H1 (cell line): ENCODE results near the gene MBIP. TPM values are rescaled to one million over a fixed set of nuclear protein-coding genes. Genes with fewer than 3 reads are reported as not detected.

Experiments
- CTCF ChIA-PET: fragments of 300-600 bp; sonication (Branson Sonifier 250); formaldehyde crosslinking; loops from one replicate; lab custom pipeline; 2021; ENCODE audit not compliant: partially characterized antibody; lab: Charles Lee
- POLR2A ChIA-PET: fragments of 300-600 bp; sonication (Branson Sonifier 250); formaldehyde crosslinking; loops from one replicate; lab custom pipeline; 2021; ENCODE audit warnings: inconsistent platforms; ENCODE audit not compliant: partially characterized antibody; lab: Charles Lee
- DNase-seq, 2 experiments: peaks; one replicate each; pipeline versions ENCODE4 v3.0.0 to v3.0.0-alpha.2; 2010 to 2022; ENCODE audit warnings: low spot score in 2 of 2, low read depth in 1 of 2, mixed read lengths in 1 of 2
- FAIRE-seq: peaks from 2 replicates; lab custom pipeline; 2011; peaks lifted over from hg19 to GRCh38; lab: Jason Lieb, UNC
- H2AFZ ChIP-seq: 2 replicates; pipeline ENCODE4 v1.8.1; 2012; ENCODE audit warnings: low read length, inconsistent platforms
- H2AK5ac ChIP-seq: 2 replicates; pipeline ENCODE4 v1.6.1; 2013; ENCODE audit warnings: low read depth, low read length
- H2BK120ac ChIP-seq: replicated peaks from 2 replicates; pipeline ENCODE3; 2013; ENCODE audit warnings: low read depth, low read length, inconsistent platforms
- H2BK12ac ChIP-seq: 2 replicates; pipeline ENCODE4 v1.6.1; 2013; ENCODE audit warnings: low read depth, low read length
- H2BK15ac ChIP-seq: 2 replicates; pipeline ENCODE4 v1.6.1; 2013; ENCODE audit warnings: low read length
- H2BK20ac ChIP-seq: 2 replicates; pipeline ENCODE4 v1.6.1; 2013; ENCODE audit warnings: low read length
- H2BK5ac ChIP-seq: 2 replicates; pipeline ENCODE4 v1.6.1; 2013; ENCODE audit warnings: low read depth, low read length
- H3K14ac ChIP-seq: 2 replicates; pipeline ENCODE4 v1.6.1; 2013; ENCODE audit warnings: inconsistent platforms; ENCODE audit not compliant: insufficient read length
- H3K18ac ChIP-seq: 2 replicates; pipeline ENCODE4 v1.6.1; 2013; ENCODE audit warnings: low read length; ENCODE audit errors: extremely low read depth
- H3K23ac ChIP-seq: 2 replicates; pipeline ENCODE4 v1.6.1; 2013; ENCODE audit warnings: inconsistent platforms; ENCODE audit not compliant: insufficient read length
- H3K23me2 ChIP-seq: 2 replicates; pipeline ENCODE4 v1.6.1; 2013; ENCODE audit warnings: low read depth, low read length
- H3K27ac ChIP-seq: 2 replicates; pipeline ENCODE4 v1.6.1; 2011; ENCODE audit warnings: low read depth, low read length, inconsistent platforms
- H3K27me3 ChIP-seq, 4 experiments: replicated peaks in 1 of 4; 1 replicate in 1 of 4; 2 replicates in 3 of 4; pipeline versions ENCODE4 v1.6.1 to v1.8.1; 2011 to 2013; ENCODE audit warnings: low read length in 3 of 4, mild to moderate bottlenecking in 3 of 4, inconsistent platforms in 2 of 4, mixed read lengths in 2 of 4, moderate library complexity in 1 of 4; ENCODE audit not compliant: control insufficient read depth in 3 of 4, insufficient read depth in 3 of 4; ENCODE audit errors: extremely low read depth in 1 of 4
- H3K36me3 ChIP-seq, 4 experiments: 2 replicates each; pipeline versions ENCODE4 v1.6.1 to v1.8.1; 2011 to 2013; ENCODE audit warnings: mild to moderate bottlenecking in 4 of 4, low read length in 3 of 4, moderate library complexity in 2 of 4, control low read depth in 1 of 4, inconsistent platforms in 1 of 4; ENCODE audit not compliant: insufficient read depth in 4 of 4, control insufficient read depth in 2 of 4
- H3K4ac ChIP-seq: replicated peaks from 2 replicates; pipeline ENCODE3; 2013; ENCODE audit warnings: low read length, low read depth, mixed read lengths, inconsistent platforms; ENCODE audit not compliant: insufficient read length
- H3K4me1 ChIP-seq, 4 experiments: replicated peaks in 1 of 4; 1 replicate in 1 of 4; 2 replicates in 3 of 4; pipeline versions ENCODE4 v1.6.1 to v1.8.1; 2011 to 2013; ENCODE audit warnings: low read length in 3 of 4, inconsistent platforms in 2 of 4, mixed read lengths in 1 of 4; ENCODE audit not compliant: insufficient read depth in 4 of 4, control insufficient read depth in 3 of 4
- H3K4me2 ChIP-seq, 2 experiments: 2 replicates each; pipeline versions ENCODE4 v1.6.1 to v1.8.1; 2011 to 2013; ENCODE audit warnings: low read depth in 2 of 2, low read length in 2 of 2, control low read depth in 1 of 2, inconsistent platforms in 1 of 2, mild to moderate bottlenecking in 1 of 2; ENCODE audit not compliant: insufficient read depth in 1 of 2
- H3K4me3 ChIP-seq, 4 experiments: fragments of 200-600, 300-600 bp in 1 of 4; sonication (generic), shearing (Covaris generic), sonication (Bioruptor Twin) in 1 of 4; 2 replicates each; pipeline versions ENCODE4 v1.5.1 to v1.8.1; 2011 to 2016; ENCODE audit warnings: low read length in 4 of 4, low read depth in 3 of 4, control low read depth in 2 of 4, inconsistent platforms in 2 of 4, mild to moderate bottlenecking in 2 of 4, mixed read lengths in 1 of 4, moderate library complexity in 1 of 4; ENCODE audit not compliant: insufficient read depth in 2 of 4; ENCODE audit errors: extremely low read depth in 1 of 4
- H3K56ac ChIP-seq: replicated peaks from 2 replicates; pipeline ENCODE3; 2013; ENCODE audit warnings: low read depth, mild to moderate bottlenecking, mixed read lengths, low read length, inconsistent platforms; ENCODE audit not compliant: insufficient read length
- H3K79me1 ChIP-seq: 2 replicates; pipeline ENCODE4 v1.6.1; 2013; ENCODE audit warnings: low read depth, low read length, control low read depth
- H3K79me2 ChIP-seq, 2 experiments: 2 replicates each; pipeline versions ENCODE4 v1.6.1 to v1.8.1; 2012 to 2013; ENCODE audit warnings: low read length in 2 of 2, mild to moderate bottlenecking in 2 of 2, inconsistent platforms in 1 of 2; ENCODE audit not compliant: insufficient read depth in 2 of 2, control insufficient read depth in 1 of 2
- H3K9ac ChIP-seq, 4 experiments: replicated peaks in 1 of 4; 1 replicate in 1 of 4; 2 replicates in 3 of 4; pipeline versions ENCODE4 v1.6.1 to v1.8.1; 2011 to 2013; ENCODE audit warnings: low read depth in 3 of 4, low read length in 3 of 4, control low read depth in 2 of 4, mild to moderate bottlenecking in 2 of 4, moderate library complexity in 2 of 4, inconsistent platforms in 1 of 4; ENCODE audit errors: extremely low read depth in 1 of 4
- H3K9me3 ChIP-seq, 2 experiments: 2 replicates each; pipeline versions ENCODE4 v1.6.1 to v1.8.1; 2012 to 2013; ENCODE audit warnings: mild to moderate bottlenecking in 2 of 2, moderate library complexity in 2 of 2, control low read depth in 1 of 2, inconsistent platforms in 1 of 2, low read depth in 1 of 2, low read length in 1 of 2, mixed read lengths in 1 of 2; ENCODE audit not compliant: insufficient read depth in 2 of 2
- H4K20me1 ChIP-seq, 2 experiments: replicated peaks in 1 of 2; 2 replicates each; pipeline versions ENCODE3 to v1.8.1; 2011 to 2013; ENCODE audit warnings: inconsistent platforms in 2 of 2, low read length in 2 of 2, mild to moderate bottlenecking in 1 of 2; ENCODE audit not compliant: insufficient read depth in 2 of 2, control insufficient read depth in 1 of 2
- H4K5ac ChIP-seq: 2 replicates; pipeline ENCODE4 v1.6.1; 2013; ENCODE audit warnings: low read length, low read depth, mixed read lengths, inconsistent platforms; ENCODE audit not compliant: insufficient read length
- H4K8ac ChIP-seq: 2 replicates; pipeline ENCODE4 v1.8.0; 2013; ENCODE audit warnings: mild to moderate bottlenecking, moderate library complexity, low read length, inconsistent platforms; ENCODE audit not compliant: insufficient read depth; ENCODE audit errors: extremely low read depth
- H4K91ac ChIP-seq: replicated peaks from 2 replicates; pipeline ENCODE3; 2013; ENCODE audit warnings: low read length, mixed read lengths, inconsistent platforms; ENCODE audit not compliant: insufficient read length
- ASH2L ChIP-seq: fragments of 200-600, 300-600 bp; sonication (generic); IDR thresholded peaks from one replicate; pipeline ENCODE4 v1.7.1; 2017; ENCODE audit warnings: low read length
- BRCA1 ChIP-seq: IDR thresholded peaks from 2 replicates; pipeline ENCODE4 v1.6.1; 2012; ENCODE audit warnings: low read depth, low read length, improper control_type of control experiment
- CEBPB ChIP-seq: IDR thresholded peaks from 2 replicates; pipeline ENCODE4 v1.6.1; 2012; ENCODE audit warnings: low read depth, low read length
- CREB1 ChIP-seq: IDR thresholded peaks from 2 replicates; pipeline ENCODE4 v1.6.1; 2012; ENCODE audit warnings: inconsistent platforms
- EGR1 ChIP-seq: IDR thresholded peaks from 2 replicates; pipeline ENCODE4 v1.6.1; 2011; ENCODE audit warnings: low read depth, low read length, borderline replicate concordance
- JUND ChIP-seq: IDR thresholded peaks from 2 replicates; pipeline ENCODE4 v1.6.1; 2011; ENCODE audit warnings: mild to moderate bottlenecking, improper control_type of control experiment, low read length
- KDM5A ChIP-seq: fragments of 200-600 bp; IDR thresholded peaks from 2 replicates; pipeline ENCODE4 v1.7.1; 2012; ENCODE audit warnings: mild to moderate bottlenecking, low read length, inconsistent platforms, mixed read lengths
- MAX ChIP-seq: IDR thresholded peaks from 2 replicates; pipeline ENCODE4 v1.6.1; 2012; ENCODE audit warnings: inconsistent platforms
- PHF8 ChIP-seq: fragments of 200-600 bp; sonication (generic); conservative IDR thresholded peaks from 2 replicates; pipeline ENCODE4 v1.7.1; 2012; ENCODE audit warnings: low read depth, mild to moderate bottlenecking, inconsistent platforms, low read length, moderate library complexity
- RBBP5 ChIP-seq: IDR thresholded peaks from 2 replicates; pipeline ENCODE4 v1.7.1; 2012; ENCODE audit warnings: low read depth, mild to moderate bottlenecking, inconsistent platforms, low read length, moderate library complexity, borderline replicate concordance
- RXRA ChIP-seq: IDR thresholded peaks from 2 replicates; pipeline ENCODE4 v1.6.1; 2011; ENCODE audit warnings: low read depth, mild to moderate bottlenecking, low read length, moderate library complexity; ENCODE audit not compliant: insufficient read depth
- SP4 ChIP-seq: IDR thresholded peaks from 2 replicates; pipeline ENCODE4 v1.6.1; 2012; ENCODE audit warnings: low read length, inconsistent platforms
- SRF ChIP-seq: IDR thresholded peaks from 2 replicates; pipeline ENCODE4 v1.6.1; 2011; ENCODE audit warnings: mild to moderate bottlenecking, low read depth, low read length, moderate library complexity
- ZNF274 ChIP-seq: IDR thresholded peaks from 2 replicates; pipeline ENCODE4 v1.7.0; 2012; ENCODE audit warnings: low read length, borderline replicate concordance; ENCODE audit errors: extremely low read depth
- WGBS, 2 experiments: shearing (Covaris generic) in 1 of 2; methylation state at CpG; one replicate each; pipeline versions ENCODE4 v1.1.6 to v1.1.7; 2013 to 2015; ENCODE audit warnings: low lambda C conversion rate in 2 of 2, mixed read lengths in 2 of 2, inconsistent platforms in 1 of 2, low coverage in 1 of 2, missing lambda C conversion rate in 1 of 2; ENCODE audit not compliant: insufficient replicate concordance in 2 of 2, insufficient coverage in 1 of 2, insufficient read length in 1 of 2; ENCODE audit errors: extremely low coverage in 1 of 2, missing lambda C conversion rate in 1 of 2; 5-methylcytosine and 5-hydroxymethylcytosine counted together
- polyA plus RNA-seq, 7 experiments: library from polyadenylated mRNA; depleted of rRNA in 3 of 7; stranded (reverse) in 5 of 7; unstranded in 2 of 7; fragments of >200 nt in 5 of 7; fragments of 200-250 nt in 2 of 7; gene quantifications; 1 replicate in 5 of 7; 2 replicates in 1 of 7; 4 replicates in 1 of 7; pipeline versions ENCODE4 v1.2.1 to v1.2.3, GENCODE V29; 2011 to 2013; ENCODE audit warnings: missing spikeins in 2 of 7, mixed read lengths in 2 of 7
- total RNA-seq: library from RNA; stranded (reverse); fragmentation: NEBNext Ultra II Directional; extraction: Animal tissue kit (Norgen Biotek cat#: 25700); gene quantifications from 2 replicates; pipeline ENCODE4 v1.2.1, GENCODE V29; 2021

MBIP gene
- total and polyA plus RNA-seq, 2 of the 8 experiments (the other 6 are each of a cell fraction or from before 2014, with no cell fraction given): 15.0 to 27.4 TPM

GRCh38 chr14:36367985-36368774, 47.7 kb upstream of the MBIP start:
- H2BK15ac ChIP-seq: no peak overlapping the region
- CTCF ChIA-PET: interaction anchor here (0.8 to 1.9 kb wide), 6 partner anchors 26 to 402 kb away, joined by 3 to 7 read pairs (median 3); no protein-coding TSS in a partner anchor
- WGBS, 2 experiments: 96% methylated on average over 6 of the region's 6 CpGs; no CpG with 5 or more reads in 1 of the 2 experiments
- no peaks in the 10 kb centered on the region for H3K79me2 ChIP-seq
- no peak overlapping the region for H4K91ac ChIP-seq
- POLR2A ChIA-PET: no interaction called here
- H2BK12ac ChIP-seq: no peak overlapping the region
- no peaks in the 10 kb centered on the region for H3K23me2 ChIP-seq
- H3K4me1 ChIP-seq: no peaks in the 10 kb centered on the region
- no peak overlapping the region for H4K8ac ChIP-seq
- no peak overlapping the region for H2BK20ac ChIP-seq
- H3K9me3 ChIP-seq: no peaks in the 10 kb centered on the region
- H3K23ac ChIP-seq: no peak overlapping the region
- no peak overlapping the region for H3K4me2 ChIP-seq
- H3K4ac ChIP-seq: no peak overlapping the region
- DNase-seq (no peak), FAIRE-seq (no peak)
- H4K5ac ChIP-seq: no peak overlapping the region
- H3K4me3 ChIP-seq: no peak overlapping the region
- H2AFZ ChIP-seq: no peak overlapping the region
- no peaks in the 10 kb centered on the region for H3K79me1 ChIP-seq
- H3K27me3 ChIP-seq: no peaks in the 10 kb centered on the region
- H4K20me1 ChIP-seq: no peaks in the 10 kb centered on the region
- H2BK5ac ChIP-seq: no peak overlapping the region
- H2AK5ac ChIP-seq: no peak overlapping the region
- H3K14ac ChIP-seq: no peak overlapping the region
- no peak overlapping the region for H3K9ac ChIP-seq
- no peak overlapping the region for H3K27ac ChIP-seq
- no peaks in the 10 kb centered on the region for H3K36me3 ChIP-seq
- no peak overlapping the region for H3K56ac ChIP-seq
- no peak overlapping the region for H2BK120ac ChIP-seq
- H3K18ac ChIP-seq: no peak overlapping the region
- TF ChIP-seq SRF (no peak), CEBPB (no peak), ASH2L (no peak), KDM5A (no peak), BRCA1 (no peak), EGR1 (no peak), MAX (no peak), SP4 (no peak), RXRA (no peak), PHF8 (no peak), ZNF274 (no peak), JUND (no peak), RBBP5 (no peak), CREB1 (no peak)
